Stimulated activated CD4-positive, alpha-beta T cell treated with anti-CD3 and anti-CD28 coated beads, TNF-alpha, amount 100 ng/mL, for 24 hours (primary cell): ENCODE measurements around the gene SH2D4B.

ENCODE experiments used
- DNase-seq, 3 experiments: peaks; one replicate each; pipeline ENCODE4 v3.0.0-alpha.2; 2020; ENCODE audit warnings: low read depth in 3 of 3

Gene SH2D4B

GRCh38 chr10:80589726-80590373 lies 52.1 kb downstream of the SH2D4B start:
- DNase-seq, result no peak

- no peak for DNase-seq
These were observed 53.0 kb downstream of the SH2D4B start for GRCh38 chr10:80590585-80591125.

GRCh38 chr10:80596391-80597257 lies 58.9 kb downstream of the SH2D4B start:
- peak in 2 of 3 experiments; percentile 12 to 37 for DNase-seq

- DNase-seq, result no peak
These were observed 60.5 kb downstream of the SH2D4B start for GRCh38 chr10:80598084-80598798.

GRCh38 chr10:80598951-80599350 lies 61.2 kb downstream of the SH2D4B start:
- DNase-seq, result no peak

GRCh38 chr10:80599424-80599847 lies 61.7 kb downstream of the SH2D4B start:
- peak in 1 of 3 experiments; percentile 20 for DNase-seq

- no peak for DNase-seq
These were observed 62.6 kb downstream of the SH2D4B start for GRCh38 chr10:80600256-80600655.

- no peak for DNase-seq
These were observed 65.2 kb downstream of the SH2D4B start for GRCh38 chr10:80602881-80603280.

GRCh38 chr10:80603516-80603915 lies 65.8 kb downstream of the SH2D4B start:
- DNase-seq, result no peak

- no peak for DNase-seq
These were observed 71.0 kb downstream of the SH2D4B start for GRCh38 chr10:80608706-80609105.

- no peak for DNase-seq
These were observed 71.6 kb downstream of the SH2D4B start for GRCh38 chr10:80609331-80609730.

GRCh38 chr10:80611481-80612185 lies 73.9 kb downstream of the SH2D4B start:
- DNase-seq, result no peak

GRCh38 chr10:80612261-80612660 lies 74.6 kb downstream of the SH2D4B start:
- no peak for DNase-seq

- DNase-seq, result no peak
These were observed 75.9 kb downstream of the SH2D4B start for GRCh38 chr10:80613466-80614170.

- DNase-seq, result no peak
These were observed 77.1 kb downstream of the SH2D4B start for GRCh38 chr10:80614576-80615416.

GRCh38 chr10:80617807-80618206 lies 80.1 kb downstream of the SH2D4B start:
- no peak for DNase-seq

GRCh38 chr10:80619036-80619435 lies 81.3 kb downstream of the SH2D4B start:
- no peak for DNase-seq

- DNase-seq, result no peak
These were observed 84.5 kb downstream of the SH2D4B start for GRCh38 chr10:80622153-80622552.

- no peak for DNase-seq
These were observed 92.6 kb downstream of the SH2D4B start for GRCh38 chr10:80630324-80630723.

- DNase-seq, result no peak
These were observed 95.0 kb downstream of the SH2D4B start for GRCh38 chr10:80632742-80633141.
